ENCODE results near the gene CSMD2. TPM values are rescaled to one million over a fixed set of nuclear protein-coding genes. Genes with fewer than 3 reads are reported as not detected.

CSMD2 gene
- total and polyA plus RNA-seq, 2 donors from 2014 or later, result 0.47 TPM; not detected in 1

- Histone ChIP-seq H3K36me3 (ENCODE audit: control insufficient read depth in 2 of 3, insufficient read depth in 3 of 3, low read length in 3 of 3) (no peaks in the 10 kb centered on the region), H3K9ac (ENCODE audit: low read length in 3 of 3) (no peak overlapping the region), H3K27me3 (ENCODE audit: control insufficient read depth, insufficient read depth, low read length) (no peaks in the 10 kb centered on the region), H3K4me3 (ENCODE audit: low read length in 3 of 3) (no peak overlapping the region), H3K9me3 (ENCODE audit: control insufficient read depth in 2 of 3, insufficient read depth in 1 of 3, low read length in 3 of 3) (no peaks in the 10 kb centered on the region), H3K4me1 (ENCODE audit: control insufficient read depth in 2 of 3, insufficient read depth in 2 of 3, low read depth in 1 of 3, low read length in 3 of 3) (no peaks in the 10 kb centered on the region), H3K27ac (ENCODE audit: low read depth in 2 of 2, low read length in 2 of 2) (no peak overlapping the region)
- intact Hi-C loops (cut with DNase I), result no loop called here
- TF ChIP-seq, protein P1, sequence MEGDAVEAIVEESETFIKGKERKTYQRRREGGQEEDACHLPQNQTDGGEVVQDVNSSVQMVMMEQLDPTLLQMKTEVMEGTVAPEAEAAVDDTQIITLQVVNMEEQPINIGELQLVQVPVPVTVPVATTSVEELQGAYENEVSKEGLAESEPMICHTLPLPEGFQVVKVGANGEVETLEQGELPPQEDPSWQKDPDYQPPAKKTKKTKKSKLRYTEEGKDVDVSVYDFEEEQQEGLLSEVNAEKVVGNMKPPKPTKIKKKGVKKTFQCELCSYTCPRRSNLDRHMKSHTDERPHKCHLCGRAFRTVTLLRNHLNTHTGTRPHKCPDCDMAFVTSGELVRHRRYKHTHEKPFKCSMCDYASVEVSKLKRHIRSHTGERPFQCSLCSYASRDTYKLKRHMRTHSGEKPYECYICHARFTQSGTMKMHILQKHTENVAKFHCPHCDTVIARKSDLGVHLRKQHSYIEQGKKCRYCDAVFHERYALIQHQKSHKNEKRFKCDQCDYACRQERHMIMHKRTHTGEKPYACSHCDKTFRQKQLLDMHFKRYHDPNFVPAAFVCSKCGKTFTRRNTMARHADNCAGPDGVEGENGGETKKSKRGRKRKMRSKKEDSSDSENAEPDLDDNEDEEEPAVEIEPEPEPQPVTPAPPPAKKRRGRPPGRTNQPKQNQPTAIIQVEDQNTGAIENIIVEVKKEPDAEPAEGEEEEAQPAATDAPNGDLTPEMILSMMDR (IDR thresholded peaks at IDR 0.05; ENCODE audit: borderline replicate concordance, extremely low read depth, insufficient read depth), result no peak
- DNase-seq (no peak), FAIRE-seq (no peak)
These were observed 441.8 kb downstream of the CSMD2 start for GRCh38 chr1:33723251-33723650.

- intact Hi-C loops (cut with DNase I), result no loop called here
- H3K36me3 ChIP-seq (ENCODE audit: control insufficient read depth in 2 of 3, insufficient read depth in 3 of 3, low read length in 3 of 3), result no peaks in the 10 kb centered on the region
- DNase-seq (no peak), FAIRE-seq (no peak)
- no peak overlapping the region for H3K4me3 ChIP-seq (ENCODE audit: low read length in 3 of 3)
- TF ChIP-seq, protein P1 (IDR thresholded peaks at IDR 0.05; ENCODE audit: borderline replicate concordance, extremely low read depth, insufficient read depth), result no peak
- no peaks in the 10 kb centered on the region for H3K27me3 ChIP-seq (ENCODE audit: control insufficient read depth, insufficient read depth, low read length)
- H3K9me3 ChIP-seq (ENCODE audit: control insufficient read depth in 2 of 3, insufficient read depth in 1 of 3, low read length in 3 of 3), result no peaks in the 10 kb centered on the region
- H3K9ac ChIP-seq (ENCODE audit: low read length in 3 of 3), result no peak overlapping the region
- H3K4me1 ChIP-seq (ENCODE audit: control insufficient read depth in 2 of 3, insufficient read depth in 2 of 3, low read depth in 1 of 3, low read length in 3 of 3), result no peaks in the 10 kb centered on the region
- H3K27ac ChIP-seq (ENCODE audit: low read depth in 2 of 2, low read length in 2 of 2), result no peak overlapping the region
These were observed 443.7 kb downstream of the CSMD2 start for GRCh38 chr1:33721301-33721815.

DNA sequence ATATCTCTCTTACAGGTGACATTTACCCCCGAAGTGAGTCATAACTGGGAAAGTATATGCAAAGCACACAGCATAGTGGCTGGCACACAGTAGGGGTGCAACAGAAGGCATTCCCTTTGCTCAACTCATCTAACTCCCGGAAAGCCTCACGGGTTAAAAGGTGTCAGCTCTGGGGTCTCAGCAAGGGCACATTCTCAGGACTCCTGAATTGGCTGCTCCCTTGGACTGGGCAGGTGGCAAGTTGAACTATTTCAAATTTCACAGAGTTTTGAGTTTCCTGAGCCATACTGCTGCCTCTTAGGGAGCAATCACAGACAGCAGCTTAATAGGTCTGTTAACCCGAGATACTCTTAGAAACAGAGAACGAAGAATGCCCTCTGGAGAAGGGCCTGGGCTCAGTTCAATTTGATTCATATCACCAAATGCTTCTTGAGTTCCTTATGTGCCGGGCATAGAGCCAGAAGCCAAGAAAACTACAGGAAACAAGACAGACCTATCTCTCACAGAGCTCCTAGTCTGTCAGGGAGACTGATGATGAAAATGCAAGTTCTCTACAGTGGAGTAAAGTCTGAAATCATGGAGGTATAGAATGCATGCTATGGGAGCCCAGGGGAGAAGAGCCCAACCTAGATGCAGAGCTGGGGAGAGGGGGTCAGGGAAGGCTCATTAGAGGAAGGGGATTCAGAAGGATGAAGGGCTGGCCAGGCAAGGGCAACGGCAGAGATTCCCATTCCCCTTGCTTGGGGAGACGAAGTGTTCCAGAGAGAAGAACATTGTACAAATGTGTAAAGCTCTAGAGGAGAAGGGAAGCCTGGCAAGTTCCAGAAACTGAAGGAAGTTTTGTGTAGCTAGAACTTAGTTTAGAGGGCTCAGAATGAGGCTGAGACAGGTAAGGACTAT lies 445.0 kb downstream of the CSMD2 start:
- FAIRE-seq (no peak), DNase-seq (no peak)
- H3K36me3 ChIP-seq (ENCODE audit: control insufficient read depth in 2 of 3, insufficient read depth in 3 of 3, low read length in 3 of 3), result no peaks in the 10 kb centered on the region
- TF ChIP-seq, protein P1 (IDR thresholded peaks at IDR 0.05; ENCODE audit: borderline replicate concordance, extremely low read depth, insufficient read depth), result no peak
- intact Hi-C loops (cut with DNase I), result no loop called here
- no peak overlapping the region for H3K4me3 ChIP-seq (ENCODE audit: low read length in 3 of 3)
- no peak overlapping the region for H3K9ac ChIP-seq (ENCODE audit: low read length in 3 of 3)
- H3K27me3 ChIP-seq (ENCODE audit: control insufficient read depth, insufficient read depth, low read length), result no peaks in the 10 kb centered on the region
- no peaks in the 10 kb centered on the region for H3K4me1 ChIP-seq (ENCODE audit: control insufficient read depth in 2 of 3, insufficient read depth in 2 of 3, low read depth in 1 of 3, low read length in 3 of 3)
- no peaks in the 10 kb centered on the region for H3K9me3 ChIP-seq (ENCODE audit: control insufficient read depth in 2 of 3, insufficient read depth in 1 of 3, low read length in 3 of 3)
- H3K27ac ChIP-seq (ENCODE audit: low read depth in 2 of 2, low read length in 2 of 2), result no peak overlapping the region

Data from kidney (tissue), 14 donors.